HepG2 (cell line): ENCODE measurements around the gene DNMT3A. TPM values are rescaled to one million over a fixed set of nuclear protein-coding genes. Genes with fewer than 3 reads are reported as not detected.

ENCODE experiments used
- ARHGAP35 ChIP-seq: sonication (generic); formaldehyde crosslinking; IDR thresholded peaks from 2 replicates; pipeline ENCODE4 v1.9.0; 2022; ENCODE audit warnings: mild to moderate bottlenecking, inconsistent platforms, moderate library complexity, missing genetic modification reagents, borderline replicate concordance
- ARNT ChIP-seq: fragments of 450-650 bp; IDR thresholded peaks from 2 replicates; pipeline ENCODE4 v1.6.1; 2017
- ASH2L ChIP-seq: fragments of 300-600, 200-600 bp; sonication (generic); IDR thresholded peaks from 2 replicates; pipeline ENCODE4 v1.7.0; 2017; ENCODE audit warnings: low read depth, mild to moderate bottlenecking, moderate library complexity, mixed read lengths, low read length; ENCODE audit not compliant: insufficient read length
- CHCHD3 ChIP-seq: sonication (generic); formaldehyde crosslinking; IDR thresholded peaks from 2 replicates; pipeline ENCODE4 v1.8.0; 2022; ENCODE audit warnings: mild to moderate bottlenecking, missing genetic modification reagents, moderate library complexity
- CREB3 ChIP-seq: sonication (generic); formaldehyde crosslinking; IDR thresholded peaks from 2 replicates; pipeline ENCODE4 v1.5.0; 2020; ENCODE audit warnings: missing genetic modification reagents
- ELF4 ChIP-seq: sonication (generic); formaldehyde crosslinking; IDR thresholded peaks from 2 replicates; pipeline ENCODE4 v1.5.0; 2020; ENCODE audit warnings: missing genetic modification reagents, mild to moderate bottlenecking, moderate library complexity, borderline replicate concordance
- HDAC1 ChIP-seq: sonication (generic); formaldehyde crosslinking; IDR thresholded peaks from 2 replicates; pipeline ENCODE4 v1.5.1; 2020; ENCODE audit warnings: mild to moderate bottlenecking, missing genetic modification reagents
- HDAC6 ChIP-seq: fragments of 200-600 bp; sonication (generic); IDR thresholded peaks from 2 replicates; pipeline ENCODE4 v1.7.0; 2017; ENCODE audit warnings: mild to moderate bottlenecking, antibody characterized with exemption, low read length, low read depth
- HOXA9 ChIP-seq: sonication (generic); formaldehyde crosslinking; IDR thresholded peaks from 2 replicates; pipeline ENCODE4 v1.8.1; 2022; ENCODE audit warnings: missing genetic modification reagents, mild to moderate bottlenecking, moderate library complexity, borderline replicate concordance
- IKZF5 ChIP-seq: IDR thresholded peaks from 2 replicates; pipeline ENCODE4 v1.6.1; 2018; ENCODE audit warnings: missing genetic modification reagents, mild to moderate bottlenecking, missing compliant biosample characterization
- KLF12 ChIP-seq: sonication (generic); formaldehyde crosslinking; IDR thresholded peaks from 2 replicates; pipeline ENCODE4 v1.4.0; 2020; ENCODE audit warnings: missing genetic modification reagents, borderline replicate concordance
- MYC ChIP-seq: sonication (generic); formaldehyde crosslinking; IDR thresholded peaks from 2 replicates; pipeline ENCODE4 v1.9.0; 2021; ENCODE audit warnings: missing genetic modification reagents, borderline replicate concordance
- NR2C2 ChIP-seq: sonication (generic); formaldehyde crosslinking; IDR thresholded peaks from 2 replicates; pipeline ENCODE4 v1.4.0; 2020; ENCODE audit warnings: missing genetic modification reagents, mild to moderate bottlenecking, moderate library complexity, borderline replicate concordance
- PHB2 ChIP-seq: fragments of 450-650 bp; IDR thresholded peaks from 2 replicates; pipeline ENCODE4 v1.6.1; 2018; ENCODE audit not compliant: partially characterized antibody
- PRPF4 ChIP-seq: fragments of 200-400 bp; formaldehyde crosslinking; IDR thresholded peaks from 2 replicates; pipeline ENCODE4 v1.6.1; 2016; ENCODE audit warnings: low read length, low read depth; ENCODE audit not compliant: poor library complexity, severe bottlenecking
- STAT6 ChIP-seq: sonication (generic); formaldehyde crosslinking; IDR thresholded peaks from 2 replicates; pipeline ENCODE4 v1.4.0; 2020; ENCODE audit warnings: missing genetic modification reagents, mild to moderate bottlenecking, borderline replicate concordance
- WIZ ChIP-seq: sonication (generic); formaldehyde crosslinking; IDR thresholded peaks from 2 replicates; pipeline ENCODE4 v1.5.1; 2020; ENCODE audit warnings: mild to moderate bottlenecking, missing genetic modification reagents
- ZC3H13 ChIP-seq: sonication (generic); formaldehyde crosslinking; IDR thresholded peaks from 2 replicates; pipeline ENCODE4 v1.8.1; 2023; ENCODE audit warnings: mild to moderate bottlenecking, missing genetic modification reagents, moderate library complexity
- ZNF569 ChIP-seq: sonication (generic); formaldehyde crosslinking; IDR thresholded peaks from 2 replicates; pipeline ENCODE4 v1.5.0; 2020; ENCODE audit warnings: mild to moderate bottlenecking, missing genetic modification reagents, moderate library complexity, borderline replicate concordance
- ZNF772 ChIP-seq: sonication (generic); formaldehyde crosslinking; IDR thresholded peaks from 2 replicates; pipeline ENCODE4 v1.5.0; 2020; ENCODE audit warnings: mild to moderate bottlenecking, missing genetic modification reagents
- ZNF83 ChIP-seq: sonication (generic); formaldehyde crosslinking; IDR thresholded peaks from 2 replicates; pipeline ENCODE4 v1.4.0; 2020; ENCODE audit warnings: missing genetic modification reagents, mild to moderate bottlenecking, borderline replicate concordance
- ZSCAN25 ChIP-seq: sonication (generic); formaldehyde crosslinking; IDR thresholded peaks from 2 replicates; pipeline ENCODE4 v1.8.0; 2022; ENCODE audit warnings: mild to moderate bottlenecking, missing genetic modification reagents
- ZZZ3 ChIP-seq: sonication (generic); formaldehyde crosslinking; IDR thresholded peaks from 2 replicates; pipeline ENCODE4 v1.4.0; 2020; ENCODE audit warnings: missing genetic modification reagents, mild to moderate bottlenecking, borderline replicate concordance
- polyA plus RNA-seq, 8 experiments: library from polyadenylated mRNA; depleted of rRNA in 3 of 8; stranded (reverse) in 7 of 8; unstranded in 1 of 8; fragments of >200 nt; fragmentation: Illumina TruSeq in 4 of 8; extraction: Trizol in 4 of 8; gene quantifications; 2 replicates each; pipeline versions ENCODE4 v1.2.1 to v1.2.3, GENCODE V29; 2011 to 2016; ENCODE audit warnings: low read depth in 4 of 8, missing spikeins in 1 of 8, mixed read lengths in 1 of 8; ENCODE audit not compliant: insufficient read depth in 1 of 8
- total RNA-seq, 5 experiments: library from RNA; depleted of rRNA; stranded (reverse); fragments of >200 nt; fragmentation: Illumina TruSeq; extraction: Trizol; gene quantifications; 2 replicates each; pipeline ENCODE4 v1.2.3, GENCODE V29; 2016; ENCODE audit warnings: low read depth in 1 of 5

The DNMT3A gene
- total and polyA plus RNA-seq, 2 of the 13 experiments (the other 11 are each of a cell fraction or from before 2014, with no cell fraction given) = 14.7 to 29.1 TPM

- TF ChIP-seq ARNT (no peak), ELF4 (CRISPR knock-in tag) (0 out of 2 replicates have a peak, but pooled peaks have one; percentile 26), MYC (CRISPR knock-in tag) (peak; percentile 98), ZNF772 (CRISPR knock-in tag) (peak; percentile 95), STAT6 (CRISPR knock-in tag) (peak; percentile 84; the same call in 1 of the 2 replicates), PHB2 (no peak), ZZZ3 (CRISPR knock-in tag) (no peak), ZNF569 (CRISPR knock-in tag) (no peak), ARHGAP35 (CRISPR knock-in tag) (peak; percentile 95; the same call in 1 of the 2 replicates), HOXA9 (CRISPR knock-in tag) (no peak), ZC3H13 (CRISPR knock-in tag) (peak; percentile 83), ZNF83 (CRISPR knock-in tag) (peak; percentile 59; the same call in 1 of the 2 replicates), WIZ (CRISPR knock-in tag) (no peak), HDAC1 (CRISPR knock-in tag) (peak; percentile 94), HDAC6 (no peak), ASH2L (peak; percentile 87), PRPF4 (no peak), CREB3 (peak; percentile 56; the same call in 1 of the 2 replicates), ZSCAN25 (CRISPR knock-in tag) (peak; percentile 100), CHCHD3 (CRISPR knock-in tag) (no peak), IKZF5 (CRISPR knock-in tag) (peak; percentile 88), NR2C2 (CRISPR knock-in tag) (peak; percentile 97), KLF12 (CRISPR knock-in tag) (peak; percentile 88)
These were observed 90.1 kb downstream of the DNMT3A start (continued) for GRCh38 chr2:25251422-25252273.
